GOT3 (cell line): ENCODE data around the gene VASN.
A peak's percentile ranks its signal among the peaks of the same experiment; 100 is the strongest.

Experiments
- DNase-seq: peaks from one replicate; lab custom pipeline; 2025; ENCODE audit warnings: mixed read lengths; lab: John Stamatoyannopoulos, UW

The VASN gene

GRCh38 chr16:4403133-4403949 lies 31.7 kb downstream of the VASN start:
- DNase-seq, result no peak

- DNase-seq, result no peak
Measured at GRCh38 chr16:4404247-4404966, 32.8 kb downstream of the VASN start.

- no peak for DNase-seq
Measured at GRCh38 chr16:4404967-4405696, 33.5 kb downstream of the VASN start.

GRCh38 chr16:4407543-4408322 lies 36.1 kb downstream of the VASN start:
- DNase-seq, result no peak

GRCh38 chr16:4408323-4408690 lies 36.7 kb downstream of the VASN start:
- DNase-seq, result no peak

GRCh38 chr16:4409081-4409932 lies 37.7 kb downstream of the VASN start:
- DNase-seq, result no peak

- no peak for DNase-seq
Measured at GRCh38 chr16:4410335-4411075, 38.9 kb downstream of the VASN start.

GRCh38 chr16:4411684-4412083 lies 40.0 kb downstream of the VASN start:
- no peak for DNase-seq

GRCh38 chr16:4412159-4412558 lies 40.5 kb downstream of the VASN start:
- no peak for DNase-seq

- no peak for DNase-seq
Measured at GRCh38 chr16:4412854-4413253, 41.2 kb downstream of the VASN start.

GRCh38 chr16:4414187-4414917 lies 42.7 kb downstream of the VASN start:
- DNase-seq, result no peak

GRCh38 chr16:4415538-4416199 lies 44.0 kb downstream of the VASN start:
- DNase-seq, result no peak

- peak; percentile 70 for DNase-seq
Measured at GRCh38 chr16:4416200-4417032, 44.8 kb downstream of the VASN start, which contains the start of gene CORO7. CORO7 (minus strand) TSS chr16:4416596; CDS start chr16:4416518, 78 bp downstream.

- no peak for DNase-seq
Measured at GRCh38 chr16:4419402-4419959, 47.8 kb downstream of the VASN start.

GRCh38 chr16:4420505-4421105 lies 49.0 kb downstream of the VASN start:
- DNase-seq, result no peak

GRCh38 chr16:4425378-4426020 lies 53.9 kb downstream of the VASN start, which contains the start of gene DNAJA3:
DNAJA3 (plus strand) TSS chr16:4425868; CDS start chr16:4425882, 14 bp downstream.
- DNase-seq, result peak; percentile 94
